Measurements from ENCODE around the gene VAMP3.

VAMP3 gene, protein sequence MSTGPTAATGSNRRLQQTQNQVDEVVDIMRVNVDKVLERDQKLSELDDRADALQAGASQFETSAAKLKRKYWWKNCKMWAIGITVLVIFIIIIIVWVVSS

DNA sequence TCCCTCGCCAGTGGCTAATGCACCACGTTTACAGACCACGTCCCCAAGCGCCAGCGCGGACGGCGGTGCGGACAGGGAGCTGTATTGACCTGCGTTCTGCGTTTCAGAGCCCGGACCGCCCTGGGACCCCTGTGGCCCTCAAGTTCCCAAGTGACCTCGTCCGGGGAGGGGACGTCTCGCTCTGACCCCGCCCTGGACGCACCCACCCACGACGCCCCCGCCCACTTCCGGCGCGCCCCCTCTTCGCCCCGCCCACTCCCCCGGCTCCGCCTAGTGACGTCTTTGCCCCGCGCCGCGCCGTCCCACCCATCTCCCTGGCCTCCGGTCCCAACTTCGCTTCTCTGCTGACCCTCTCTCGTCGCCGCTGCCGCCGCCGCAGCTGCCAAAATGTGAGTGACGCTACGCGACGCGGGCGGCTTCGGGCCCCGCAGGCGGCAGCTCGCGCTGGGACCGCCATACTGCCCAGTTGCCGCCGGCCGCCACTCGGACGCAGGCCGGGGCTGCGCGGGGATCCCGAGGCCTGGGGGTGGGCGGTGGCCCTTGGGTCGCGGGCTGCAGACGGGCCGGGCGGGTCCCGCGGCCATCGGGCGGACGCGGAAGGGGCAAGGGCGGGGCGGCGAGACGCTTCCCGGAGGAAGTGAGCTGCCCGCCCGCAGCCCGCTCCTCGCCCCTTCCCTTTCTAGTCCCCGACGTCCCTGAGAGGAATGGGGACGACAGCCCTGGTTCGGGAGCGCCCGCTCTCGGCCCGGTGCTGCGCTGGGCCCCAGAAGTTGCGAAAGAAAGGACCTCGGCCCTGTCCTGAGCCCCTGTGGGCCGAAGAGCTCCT is at the start of gene VAMP3:
TSS of gene VAMP3 (plus strand) at position 300 of the 826 bp plus-strand sequence. CDS start at position 388, 88 bp downstream.
- DNase-seq, result peak; percentile 83

DNA sequence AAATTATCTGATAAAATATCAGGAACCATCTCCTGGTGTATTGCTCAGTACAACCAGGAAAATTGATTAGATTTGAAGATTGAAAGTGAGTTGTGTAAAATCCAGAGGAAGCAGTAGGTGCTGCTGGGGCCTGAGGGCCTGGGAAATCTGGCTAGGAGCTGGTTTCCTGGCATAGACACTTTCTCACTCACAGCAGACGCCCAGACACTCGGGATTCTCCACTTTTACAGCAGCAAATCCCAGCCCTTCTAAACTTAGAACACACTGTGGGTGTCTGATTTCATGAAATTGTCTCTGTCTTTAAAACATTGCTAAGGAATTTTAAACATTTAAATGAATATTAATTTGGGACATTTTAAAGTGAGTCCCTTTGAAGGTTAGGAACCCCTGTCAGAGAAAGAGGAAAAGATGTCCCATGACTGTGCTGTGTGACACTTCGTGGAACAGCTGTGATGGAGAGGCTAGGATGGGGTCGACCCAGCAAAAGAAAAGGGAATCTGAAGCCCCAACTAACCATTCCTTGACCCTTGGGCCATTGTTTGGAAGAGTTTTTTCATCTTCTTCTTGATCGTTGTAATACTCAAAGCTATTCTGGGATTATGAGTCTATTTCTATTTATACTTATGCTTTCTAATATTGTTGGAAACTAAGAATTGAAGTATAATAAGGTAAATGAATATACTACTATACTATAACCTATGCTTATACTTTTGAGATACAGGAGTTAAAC is 49.0 kb upstream of the VAMP3 start:
- no peak for DNase-seq

DNA sequence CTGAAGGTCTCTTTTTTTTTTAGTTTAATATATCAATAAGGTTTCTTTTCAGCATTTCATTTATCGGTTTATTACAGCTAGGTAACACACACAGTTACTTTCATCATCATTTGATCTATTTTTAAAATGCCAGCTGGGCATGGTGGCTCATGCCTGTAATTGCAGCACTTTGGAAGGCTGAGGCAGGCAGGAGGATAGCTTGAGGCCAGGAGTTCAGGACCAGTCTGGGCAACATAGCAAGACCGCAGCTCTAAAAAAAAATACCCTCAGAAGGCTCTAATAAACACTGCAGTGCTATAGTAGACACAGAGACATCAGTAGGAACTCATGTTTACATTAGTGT is 48.5 kb upstream of the VAMP3 start:
- no peak for DNase-seq

DNA sequence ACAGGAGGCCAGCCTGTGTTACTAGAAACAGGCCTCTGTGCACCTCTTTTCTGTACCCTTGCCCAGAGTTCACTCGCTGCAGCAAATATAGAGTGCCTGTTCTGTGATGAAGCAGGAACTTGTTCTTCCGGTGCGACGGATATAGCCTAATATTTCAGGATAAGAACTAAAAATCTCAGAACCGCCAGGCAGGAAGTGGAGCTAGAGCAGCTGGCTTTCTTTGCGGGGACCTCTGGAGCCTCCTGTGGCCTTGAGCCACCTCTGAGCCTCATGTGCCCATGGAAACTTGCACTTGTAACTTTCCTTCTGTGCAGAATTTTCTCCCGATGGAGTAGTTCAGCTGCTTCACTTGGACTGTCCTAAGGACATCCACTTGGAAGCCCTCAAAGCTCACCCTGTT is 44.5 kb upstream of the VAMP3 start:
- DNase-seq, result no peak

DNA sequence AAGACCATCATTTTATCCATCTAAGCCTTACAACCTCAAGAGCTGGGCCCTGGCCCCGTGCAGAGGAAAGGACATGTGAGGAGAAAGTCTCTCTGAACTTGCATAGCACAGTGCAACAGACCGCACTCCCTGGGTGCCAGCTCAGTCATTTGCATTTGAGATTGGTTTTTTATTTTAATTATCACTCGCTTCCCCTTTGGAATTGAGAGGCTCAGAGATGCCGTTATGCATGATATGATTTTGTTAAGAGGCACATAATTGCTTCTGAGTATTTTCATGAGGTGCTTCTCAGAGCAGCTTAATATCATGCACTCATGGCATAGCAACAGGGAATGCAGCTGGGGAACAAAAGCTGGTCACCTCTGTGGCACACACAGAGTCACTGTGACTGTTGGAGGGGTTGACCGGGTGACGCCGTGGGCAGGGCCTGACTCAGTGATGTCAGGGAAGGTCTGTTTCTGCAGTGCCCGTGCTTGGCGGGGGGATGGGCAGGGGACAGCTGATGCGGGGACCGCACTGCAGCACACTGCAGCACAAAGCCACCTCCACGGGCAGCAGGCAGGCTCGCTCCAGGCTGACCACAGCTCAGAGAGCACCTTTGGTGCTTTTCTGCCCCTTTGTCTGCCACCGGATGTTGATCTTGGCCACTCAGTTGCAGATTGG is 43.2 kb upstream of the VAMP3 start:
- no peak for DNase-seq

DNA sequence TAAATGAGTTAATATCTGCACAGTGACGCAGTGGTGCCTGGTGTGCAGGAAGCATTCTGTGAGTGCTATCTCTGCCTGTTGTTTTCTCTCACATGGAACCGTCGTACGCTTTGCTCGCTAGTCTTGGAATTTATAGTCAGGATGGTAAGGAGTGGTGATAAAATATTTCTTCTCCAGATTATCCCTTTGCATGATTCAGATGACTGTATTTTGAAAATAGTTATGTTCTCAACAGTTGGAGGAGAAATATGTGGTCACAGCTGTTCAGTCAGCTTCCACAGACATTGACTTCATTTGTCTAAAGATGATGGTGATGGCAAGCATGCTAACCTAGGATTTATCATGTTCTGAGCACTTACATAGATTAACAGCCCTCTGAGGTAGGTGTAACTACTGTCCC is 41.3 kb upstream of the VAMP3 start:
- no peak for DNase-seq

DNA sequence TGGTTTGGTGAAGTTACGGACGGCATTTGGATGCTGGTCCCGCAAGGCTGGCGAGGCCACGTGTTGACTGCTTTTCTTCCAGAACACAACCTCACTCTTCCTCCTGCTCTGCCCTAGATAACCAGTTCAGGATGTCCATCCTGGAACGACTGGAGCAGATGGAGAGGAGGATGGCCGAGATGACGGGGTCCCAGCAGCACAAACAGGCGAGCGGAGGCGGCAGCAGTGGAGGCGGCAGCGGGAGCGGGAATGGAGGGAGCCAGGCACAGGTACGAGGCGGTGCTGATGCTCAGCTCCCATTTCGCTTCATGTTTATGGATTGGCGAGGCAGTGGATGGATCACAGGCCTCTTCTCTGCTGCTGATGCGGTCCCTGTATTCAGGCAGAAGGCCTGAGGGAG is 38.8 kb upstream of the VAMP3 start:
- no peak for DNase-seq

DNA sequence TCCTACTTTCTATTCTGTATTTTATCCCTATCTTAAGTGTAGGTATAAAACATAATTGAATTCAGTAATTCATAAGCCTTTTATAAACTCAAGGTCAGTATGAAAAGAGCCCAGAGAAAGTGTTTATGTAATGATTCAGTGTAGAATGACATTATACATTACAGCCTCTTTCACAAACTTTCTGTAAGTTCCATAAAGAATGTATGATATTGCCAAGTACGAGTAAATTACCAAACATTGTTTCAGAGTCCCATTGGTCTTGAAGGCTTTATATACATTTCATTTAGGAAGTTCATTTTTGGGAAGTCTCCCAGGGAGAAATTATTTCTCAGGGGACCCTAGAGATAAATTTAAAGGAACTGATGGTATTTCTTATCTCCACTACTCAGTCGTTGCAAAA is 37.8 kb upstream of the VAMP3 start:
- no peak for DNase-seq

DNA sequence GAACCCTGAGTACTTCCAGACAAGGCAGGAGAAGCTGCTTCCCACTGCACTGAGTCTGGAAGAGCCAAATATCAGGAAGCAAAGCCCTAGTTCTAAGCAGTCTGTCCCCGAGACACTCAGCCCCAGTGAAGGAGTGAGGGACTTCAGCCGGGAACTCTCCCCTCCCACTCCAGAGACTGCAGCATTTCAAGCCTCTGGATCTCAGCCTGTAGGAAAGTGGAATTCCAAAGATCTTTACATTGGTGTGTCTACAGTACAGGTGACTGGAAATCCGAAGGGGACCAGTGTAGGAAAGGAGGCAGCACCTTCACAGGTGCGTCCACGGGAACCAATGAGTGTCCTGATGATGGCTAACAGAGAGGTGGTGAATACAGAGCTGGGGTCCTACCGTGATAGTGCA is 33.1 kb upstream of the VAMP3 start:
- no peak for DNase-seq

DNA sequence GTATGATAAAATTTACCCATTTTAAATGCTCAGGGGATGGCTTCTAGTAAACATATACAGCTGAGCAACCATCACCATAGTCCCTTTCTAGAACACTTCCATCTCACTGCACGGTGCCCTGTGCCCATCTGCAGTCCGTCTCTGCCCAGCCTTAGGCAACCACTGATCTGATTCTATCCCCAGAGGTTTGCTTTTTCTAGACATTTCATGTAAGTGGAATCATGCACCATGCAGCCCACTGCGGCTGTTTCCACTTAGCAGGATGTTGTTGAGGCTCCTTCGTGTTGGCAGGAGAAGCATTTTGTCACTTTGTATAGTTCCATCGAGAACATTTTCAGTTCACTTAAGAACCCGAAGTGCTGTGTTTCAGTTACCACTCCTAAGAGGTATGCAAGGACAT is 27.8 kb upstream of the VAMP3 start:
- DNase-seq, result no peak

DNA sequence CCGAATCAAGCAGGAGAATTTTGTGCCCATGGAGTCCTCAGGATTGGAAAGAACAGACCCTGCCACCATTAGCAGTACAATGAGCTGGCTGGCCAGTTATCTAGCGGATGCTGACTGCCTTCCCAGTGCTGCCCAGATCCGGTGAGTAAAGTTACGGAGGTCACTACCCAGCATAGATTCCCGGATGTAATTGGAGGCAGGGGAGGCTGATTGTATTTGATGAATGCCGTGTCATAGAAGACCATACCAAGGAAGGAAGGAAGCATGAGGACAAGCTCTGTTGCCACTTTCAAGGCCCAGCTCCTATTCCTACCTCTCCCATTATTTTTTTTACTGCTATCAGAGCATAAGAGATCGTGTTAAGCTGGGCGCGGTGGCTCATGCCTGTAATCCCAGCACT is 26.2 kb upstream of the VAMP3 start:
- DNase-seq, result no peak

DNA sequence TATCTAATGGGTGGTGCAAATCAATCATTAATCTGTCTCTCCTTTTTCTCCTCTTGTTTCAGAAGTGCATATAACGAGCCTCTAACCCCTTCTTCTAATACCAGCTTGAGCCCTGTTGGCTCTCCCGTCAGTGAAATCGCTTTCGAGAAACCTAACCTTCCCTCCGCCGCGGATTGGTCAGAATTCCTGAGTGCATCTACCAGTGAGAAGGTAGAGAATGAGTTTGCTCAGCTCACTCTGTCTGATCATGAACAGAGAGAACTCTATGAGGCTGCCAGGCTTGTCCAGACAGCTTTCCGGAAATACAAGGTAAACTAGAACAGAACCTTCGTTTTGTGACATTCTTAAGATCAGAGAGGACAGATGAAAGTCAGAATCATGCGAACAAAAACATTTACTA is 25.3 kb upstream of the VAMP3 start:
- DNase-seq, result no peak

DNA sequence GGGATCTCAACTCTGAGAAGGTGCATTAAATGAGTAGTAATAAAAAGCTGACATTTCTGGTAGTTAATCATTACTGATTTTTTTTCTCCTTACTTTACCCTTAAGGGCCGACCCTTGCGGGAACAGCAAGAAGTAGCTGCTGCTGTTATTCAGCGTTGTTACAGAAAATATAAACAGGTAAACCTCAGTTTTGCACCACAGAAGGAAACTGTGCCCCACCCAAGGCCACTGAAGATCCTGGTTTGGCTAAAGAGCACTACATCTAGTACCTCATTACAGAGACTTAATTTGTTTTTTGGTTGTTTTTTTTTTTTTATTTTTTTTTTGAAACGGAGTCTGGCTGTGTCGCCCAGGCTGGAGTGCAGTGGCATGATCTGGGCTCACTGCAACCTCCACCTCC is 23.5 kb upstream of the VAMP3 start:
- DNase-seq, result peak; percentile 3

DNA sequence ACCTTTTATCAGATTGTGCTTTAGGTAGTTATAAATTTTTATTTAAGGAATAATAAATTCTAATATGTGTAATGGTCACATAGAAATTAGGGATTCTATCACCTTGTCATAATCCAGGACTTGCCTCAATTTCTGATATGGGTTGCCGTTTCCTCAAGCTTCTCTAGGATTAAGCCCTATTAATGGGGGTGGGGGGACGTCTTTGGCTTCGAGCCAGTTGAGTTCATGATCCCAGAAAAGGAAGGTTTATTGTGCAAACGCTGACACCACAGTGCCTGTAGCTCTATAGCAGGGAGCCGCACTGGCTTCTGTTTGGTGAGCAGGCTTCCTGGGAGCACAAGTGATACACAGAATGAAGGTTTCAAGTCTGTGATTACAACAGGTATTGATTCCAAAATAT is 22.0 kb upstream of the VAMP3 start:
- DNase-seq, result no peak

DNA sequence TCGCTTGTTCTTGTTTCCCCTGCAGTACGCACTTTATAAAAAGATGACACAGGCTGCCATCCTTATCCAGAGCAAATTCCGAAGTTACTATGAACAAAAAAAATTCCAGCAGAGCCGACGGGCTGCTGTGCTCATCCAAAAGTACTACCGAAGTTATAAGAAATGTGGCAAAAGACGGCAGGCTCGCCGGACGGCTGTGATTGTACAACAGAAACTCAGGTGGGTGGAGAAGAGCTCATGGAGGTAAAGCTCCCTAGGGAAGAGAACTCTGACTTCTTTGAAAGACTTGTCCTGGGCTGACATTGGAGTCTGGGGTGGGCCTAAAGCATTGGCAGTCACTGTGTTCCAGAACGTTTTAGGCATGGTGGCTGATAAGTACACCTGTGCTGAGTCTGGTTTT is 19.9 kb upstream of the VAMP3 start:
- no peak for DNase-seq

DNA sequence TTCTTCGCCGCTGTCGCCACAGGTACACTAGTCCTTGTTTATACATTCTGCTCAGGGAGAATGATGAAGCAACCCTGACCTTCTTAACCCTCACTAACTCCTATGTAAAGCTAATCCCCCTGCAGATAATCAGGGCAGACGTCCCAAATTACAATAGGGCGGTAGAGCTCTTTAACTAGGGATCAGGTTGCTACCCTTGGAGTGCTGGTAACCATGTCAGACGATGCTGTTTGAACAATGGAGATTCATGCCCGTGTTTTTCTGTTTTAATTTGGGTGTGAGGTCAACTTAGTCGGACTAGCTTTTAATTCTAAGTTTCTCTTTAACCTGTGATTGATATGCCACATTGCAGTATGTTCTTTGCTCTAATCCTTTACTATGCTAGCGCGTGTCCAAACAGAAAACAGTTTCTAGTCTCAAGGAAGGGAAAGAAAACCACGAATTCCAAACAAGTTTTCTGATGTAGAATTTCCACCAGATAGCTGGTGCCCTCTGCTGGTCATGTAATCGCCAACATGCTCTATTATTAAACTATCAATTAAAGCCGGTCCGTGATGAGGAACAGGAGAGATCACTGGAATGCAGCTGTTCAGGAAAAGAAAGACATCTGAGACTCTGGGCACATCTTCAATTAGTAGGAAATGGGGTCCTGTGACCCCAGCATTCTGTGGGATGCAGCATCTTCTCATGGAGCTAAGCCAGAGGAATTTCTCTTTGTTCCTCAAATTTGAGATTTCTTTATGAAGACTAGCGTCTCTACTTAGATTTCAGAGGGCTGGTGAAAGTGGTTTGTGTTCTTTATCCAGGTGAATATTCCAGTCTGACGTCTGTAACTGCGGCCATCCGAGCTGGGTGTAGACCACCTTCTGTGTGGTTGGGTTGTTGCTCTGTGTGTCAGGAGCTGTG is 18.3 kb upstream of the VAMP3 start:
- peak; percentile 68 for DNase-seq

DNA sequence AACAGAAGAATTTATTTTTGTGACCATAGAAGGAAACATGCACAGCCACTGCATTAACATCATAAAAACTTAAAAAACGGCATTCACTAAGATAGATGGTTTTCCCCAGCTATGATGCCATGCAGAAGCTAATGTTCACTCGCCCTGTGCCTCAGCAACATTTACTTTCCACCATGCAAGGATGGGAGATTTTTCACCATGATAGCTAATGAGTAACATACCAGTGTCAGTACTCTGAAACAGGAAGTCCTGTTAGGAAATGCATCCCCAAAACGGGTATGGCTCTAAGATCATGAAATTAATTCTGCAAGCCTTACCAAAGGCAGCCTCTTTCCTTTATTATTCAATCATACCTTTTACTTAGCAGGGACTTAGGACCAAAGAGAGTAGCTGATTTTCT is 17.5 kb upstream of the VAMP3 start:
- DNase-seq, result no peak

DNA sequence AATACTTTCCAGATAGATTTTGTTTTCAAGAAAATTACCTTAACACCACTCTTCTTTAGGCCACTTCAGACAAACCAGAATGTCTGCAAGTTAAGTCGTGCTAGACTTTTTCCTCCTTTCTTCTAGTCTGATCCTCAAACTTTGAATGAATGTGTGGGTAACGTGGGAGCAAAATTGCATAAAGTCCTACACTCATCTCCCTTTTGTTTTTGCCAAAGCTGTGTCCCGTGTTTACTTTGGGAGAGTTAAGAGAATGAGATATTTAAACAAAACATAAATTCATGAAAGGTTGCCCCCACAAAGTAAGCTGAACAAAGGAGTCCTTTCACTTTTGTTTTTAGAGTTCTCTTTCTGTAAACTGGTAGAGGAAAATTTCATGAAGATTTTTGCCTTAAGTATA is 16.9 kb upstream of the VAMP3 start:
- no peak for DNase-seq

DNA sequence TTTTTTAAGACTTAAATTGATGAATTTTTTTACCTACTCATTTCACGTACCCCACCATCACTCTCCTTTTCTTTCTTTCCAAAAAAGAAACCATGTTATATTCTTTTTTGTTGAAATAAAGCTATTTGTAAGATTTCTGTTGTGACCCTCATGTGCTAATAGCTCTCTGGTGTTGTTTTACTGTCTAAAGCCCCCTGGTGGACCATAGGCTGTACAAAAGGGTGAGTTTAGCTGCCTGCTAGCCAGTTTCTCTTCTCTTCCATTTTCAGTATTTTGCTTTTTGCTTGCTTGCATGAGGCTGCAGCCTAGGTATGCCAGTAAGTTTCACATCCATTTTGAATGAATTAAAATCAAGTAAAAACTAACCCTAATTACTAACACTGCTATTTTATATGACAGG is 15.6 kb upstream of the VAMP3 start:
- no peak for DNase-seq

DNA sequence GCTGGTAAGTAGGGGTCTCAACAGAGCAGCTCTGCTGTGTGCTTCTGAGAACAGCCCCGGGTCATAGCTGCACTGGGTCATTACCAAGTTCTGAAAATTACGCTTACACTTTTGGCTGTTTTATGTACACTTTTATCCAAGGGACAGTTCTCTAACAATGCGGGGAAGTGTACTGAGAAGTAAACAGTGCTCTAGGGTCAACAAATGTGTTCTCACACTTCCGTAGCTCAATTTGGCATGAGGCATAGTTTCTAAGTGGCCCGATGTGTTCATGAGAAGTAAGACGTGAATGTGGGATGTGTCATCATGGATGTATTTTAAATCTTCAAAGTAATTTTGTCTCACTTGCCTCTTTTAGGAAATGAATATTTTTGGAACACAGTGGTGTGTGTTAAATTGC is 10.9 kb upstream of the VAMP3 start:
- no peak for DNase-seq

DNA sequence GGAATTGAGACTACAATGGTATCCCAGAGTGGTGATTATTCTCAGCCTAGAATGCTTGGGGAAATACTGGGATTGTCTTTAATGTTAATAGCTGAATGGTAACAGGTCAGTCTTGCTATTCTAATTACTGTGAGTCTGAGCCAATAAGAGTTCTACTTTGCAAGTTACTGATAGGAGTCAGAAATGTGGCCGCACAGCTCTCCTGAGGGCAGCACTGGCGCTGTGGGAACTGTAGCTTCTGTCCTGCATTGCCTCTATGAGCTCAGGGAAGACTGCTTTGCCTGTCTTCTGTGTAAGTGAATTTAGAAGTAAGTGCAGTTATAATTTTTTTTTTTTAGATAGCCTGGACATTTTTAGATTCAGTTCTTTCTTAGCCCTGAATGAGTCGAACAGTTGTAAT is 10.0 kb upstream of the VAMP3 start:
- DNase-seq, result no peak

DNA sequence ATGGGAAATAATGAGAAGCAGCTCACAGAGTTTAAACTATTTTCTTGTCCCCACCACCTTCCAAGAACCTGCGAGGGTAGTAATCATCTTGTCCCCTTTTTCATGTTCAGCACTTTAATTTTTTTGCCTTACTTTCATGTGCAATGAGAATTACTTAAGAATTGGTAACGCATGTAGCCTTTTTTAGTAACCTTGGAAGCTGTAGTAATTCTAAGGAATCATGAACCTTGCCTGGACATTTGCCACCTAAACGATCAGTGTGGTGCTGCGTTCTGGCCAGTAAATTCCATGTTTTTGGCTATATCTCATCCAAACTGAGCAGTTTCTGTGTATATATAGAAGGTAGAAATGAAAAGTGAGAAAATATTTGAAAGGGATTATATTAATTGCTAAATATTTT is 3.9 kb upstream of the VAMP3 start:
- no peak for DNase-seq

DNA sequence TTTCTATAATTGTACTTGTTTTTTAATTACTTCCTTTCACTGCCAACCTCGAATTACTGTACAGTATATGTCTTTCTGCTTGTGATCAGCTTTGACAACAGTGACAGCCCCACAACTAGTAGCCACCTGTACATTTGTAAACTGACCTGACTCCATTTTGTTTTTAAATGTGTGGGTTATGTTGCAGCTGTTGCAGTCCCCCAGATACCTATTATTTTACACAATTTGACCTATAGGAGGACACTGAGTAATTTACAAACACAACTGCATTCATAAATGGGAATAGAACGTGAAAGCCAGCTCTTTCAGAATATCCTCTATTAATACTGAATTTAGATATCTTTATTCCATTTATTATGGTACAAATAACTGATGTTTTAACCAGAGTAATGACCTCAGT is 2.5 kb upstream of the VAMP3 start:
- DNase-seq, result no peak

Data from CD4-positive, alpha-beta T cell treated with Interleukin-6 for 4 hours (primary cell).